ENCODE results near the gene MCOLN2.
A peak's percentile ranks its signal among the peaks of the same experiment; 100 is the strongest.

The MCOLN2 gene

GRCh38 chr1:85001742-85002141 lies 4.8 kb upstream of the MCOLN2 start:
- no peak overlapping the region for H3K27ac Mint-ChIP-seq
- no peak for TF ChIP-seq CTCF (IDR thresholded peaks at IDR 0.05; ENCODE audit: unreplicated experiment in 3 of 3)
- peaks cover 22% of the 10 kb centered on the region for H3K9me3 Mint-ChIP-seq
- no peak overlapping the region for H3K4me3 Mint-ChIP-seq
- H3K27me3 Mint-ChIP-seq (ENCODE audit: low read depth): peaks cover 63% of the 10 kb centered on the region
- H3K36me3 Mint-ChIP-seq (ENCODE audit: low read depth): no peaks in the 10 kb centered on the region
- peaks cover 6% of the 10 kb centered on the region for H3K4me1 Mint-ChIP-seq

- peak overlapping the region; percentile 23 to 73 (median 61) for H3K4me3 Mint-ChIP-seq
- H3K36me3 Mint-ChIP-seq (ENCODE audit: low read depth): no peaks in the 10 kb centered on the region
- H3K4me1 Mint-ChIP-seq: peaks cover 6% of the 10 kb centered on the region
- H3K9me3 Mint-ChIP-seq: peaks cover 14% of the 10 kb centered on the region
- no peak for TF ChIP-seq CTCF (IDR thresholded peaks at IDR 0.05; ENCODE audit: unreplicated experiment in 3 of 3)
- no peak overlapping the region for H3K27ac Mint-ChIP-seq
- H3K27me3 Mint-ChIP-seq (ENCODE audit: low read depth): peaks cover 87% of the 10 kb centered on the region
These were observed 1.8 kb upstream of the MCOLN2 start for GRCh38 chr1:84998642-84999280.

GRCh38 chr1:84997667-84998600 lies 1.0 kb upstream of the MCOLN2 start:
- peaks cover 83% of the 10 kb centered on the region for H3K27me3 Mint-ChIP-seq (ENCODE audit: low read depth)
- no peaks in the 10 kb centered on the region for H3K36me3 Mint-ChIP-seq (ENCODE audit: low read depth)
- no peak overlapping the region for H3K27ac Mint-ChIP-seq
- H3K4me3 Mint-ChIP-seq: peak overlapping the region; percentile 73 to 82 (median 77)
- peaks cover 12% of the 10 kb centered on the region for H3K9me3 Mint-ChIP-seq
- peaks cover 6% of the 10 kb centered on the region for H3K4me1 Mint-ChIP-seq
- no peak for TF ChIP-seq CTCF (IDR thresholded peaks at IDR 0.05; ENCODE audit: unreplicated experiment in 3 of 3)

- H3K36me3 Mint-ChIP-seq (ENCODE audit: low read depth): no peaks in the 10 kb centered on the region
- H3K4me1 Mint-ChIP-seq: peaks cover 6% of the 10 kb centered on the region
- H3K9me3 Mint-ChIP-seq: peaks cover 12% of the 10 kb centered on the region
- peaks cover 82% of the 10 kb centered on the region for H3K27me3 Mint-ChIP-seq (ENCODE audit: low read depth)
- no peak overlapping the region for H3K27ac Mint-ChIP-seq
- TF ChIP-seq CTCF (IDR thresholded peaks at IDR 0.05; ENCODE audit: unreplicated experiment in 3 of 3): no peak
- peak overlapping the region in 2 of 3 experiments; percentile 20 to 82 for H3K4me3 Mint-ChIP-seq
These were observed 1.2 kb downstream of the MCOLN2 start for GRCh38 chr1:84995484-84996334.

GRCh38 chr1:84991097-84991920 lies 5.6 kb downstream of the MCOLN2 start:
- H3K4me3 Mint-ChIP-seq: no peak overlapping the region
- H3K36me3 Mint-ChIP-seq (ENCODE audit: low read depth): no peaks in the 10 kb centered on the region
- no peak for TF ChIP-seq CTCF (IDR thresholded peaks at IDR 0.05; ENCODE audit: unreplicated experiment in 3 of 3)
- peaks cover 43% of the 10 kb centered on the region for H3K27me3 Mint-ChIP-seq (ENCODE audit: low read depth)
- no peak overlapping the region for H3K27ac Mint-ChIP-seq
- no peaks in the 10 kb centered on the region for H3K4me1 Mint-ChIP-seq
- peaks cover 12% of the 10 kb centered on the region for H3K9me3 Mint-ChIP-seq

Measured in nephron (organoid).